ENCODE measurements around the gene ADCK1.
"Not testable (repeated sequence)": the region's sequence is repeated elsewhere in the genome, so short reads cannot be mapped to it uniquely, and the experiment has no call there.

ADCK1 gene

DNA sequence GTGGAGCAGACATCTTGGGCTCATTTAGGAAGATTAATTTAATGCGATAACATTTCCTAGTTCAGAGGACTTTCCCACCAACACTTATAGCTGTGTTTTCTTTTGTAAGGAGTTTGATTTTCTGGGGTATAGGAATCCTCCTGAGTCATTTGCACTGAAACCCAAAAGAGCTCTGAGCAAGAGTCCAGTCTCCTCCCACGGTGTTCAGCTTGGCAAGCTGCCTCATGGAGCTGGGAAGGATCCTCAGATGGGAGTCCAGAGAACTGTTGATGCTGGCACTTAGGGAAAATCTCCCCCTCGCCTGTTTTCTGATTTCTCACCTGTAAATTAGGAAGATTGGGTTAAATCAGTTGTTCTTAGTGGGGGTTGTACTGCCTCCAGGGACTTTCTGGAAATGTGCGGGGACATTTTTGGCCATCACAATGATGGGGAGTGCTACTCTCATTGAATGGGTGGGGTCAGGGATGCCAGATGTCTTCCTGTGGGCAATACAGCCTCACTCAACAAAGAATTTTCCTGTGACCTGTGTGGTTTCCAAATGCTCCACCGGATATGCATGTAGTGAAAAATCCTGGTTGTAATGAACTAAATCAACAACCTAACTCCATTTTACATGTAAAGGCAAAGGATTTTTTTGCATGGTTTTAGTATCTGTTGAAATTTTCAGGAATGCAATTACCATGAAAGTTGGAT, 150.6 kb downstream of the ADCK1 start:
- no peak for DNase-seq (ENCODE audit: low spot score)

DNA sequence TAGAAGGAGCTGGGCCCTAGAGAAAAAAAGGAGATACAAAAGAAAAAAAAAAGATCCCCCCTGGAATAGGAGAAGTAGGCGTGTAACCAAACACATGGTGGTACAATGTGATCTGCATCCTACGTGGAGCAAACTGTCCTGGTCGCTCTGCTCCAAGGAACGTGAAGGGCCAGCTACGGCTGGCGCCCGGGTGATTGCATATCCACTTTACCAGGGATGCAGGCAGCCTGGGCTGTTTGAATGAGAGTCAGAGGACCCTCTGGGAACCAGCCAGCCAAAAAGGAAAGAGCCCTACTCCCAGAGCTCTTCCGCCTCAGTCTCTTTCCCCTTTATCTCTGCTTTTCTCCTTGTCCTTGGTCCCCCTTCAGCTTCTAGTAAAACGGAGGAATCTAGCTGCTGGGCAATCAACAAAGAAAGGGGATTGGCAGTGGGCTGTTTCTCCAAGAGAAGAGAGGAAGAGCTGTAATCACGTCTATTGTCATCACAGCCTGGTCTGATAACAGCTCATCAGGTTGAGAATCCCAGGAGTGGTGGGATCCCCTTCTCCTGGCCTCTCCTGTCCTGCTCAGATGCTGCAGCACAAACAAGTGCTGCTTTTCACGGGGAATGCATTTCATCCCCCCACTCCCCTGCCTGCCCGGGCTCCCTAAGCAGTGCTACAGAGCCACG, 156.0 kb downstream of the ADCK1 start:
- DNase-seq (ENCODE audit: low spot score), result no peak

DNA sequence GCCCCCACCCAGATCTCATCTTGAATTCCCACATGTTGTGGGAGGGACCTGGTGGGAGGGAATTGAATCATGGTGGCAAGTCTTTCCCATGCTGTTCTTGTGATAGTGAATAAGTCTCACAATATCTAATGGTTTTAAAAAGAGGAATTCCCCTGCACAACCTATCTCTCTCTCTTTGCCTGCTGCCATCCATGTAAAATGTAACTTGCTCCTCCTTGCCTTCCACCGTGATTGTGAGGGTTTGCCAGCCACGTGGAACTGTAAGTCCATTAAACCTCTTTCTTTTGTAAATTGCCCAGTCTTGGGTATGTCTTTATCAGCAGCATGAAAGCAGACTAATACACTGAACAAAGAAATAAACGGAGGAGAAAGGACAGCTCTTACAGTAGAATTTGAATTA, 159.8 kb downstream of the ADCK1 start:
- not testable (repeated sequence) for DNase-seq (ENCODE audit: low spot score)

GRCh38 chr14:77961847-77962580, 162.1 kb downstream of the ADCK1 start:
- DNase-seq (ENCODE audit: low spot score), result no peak

DNA sequence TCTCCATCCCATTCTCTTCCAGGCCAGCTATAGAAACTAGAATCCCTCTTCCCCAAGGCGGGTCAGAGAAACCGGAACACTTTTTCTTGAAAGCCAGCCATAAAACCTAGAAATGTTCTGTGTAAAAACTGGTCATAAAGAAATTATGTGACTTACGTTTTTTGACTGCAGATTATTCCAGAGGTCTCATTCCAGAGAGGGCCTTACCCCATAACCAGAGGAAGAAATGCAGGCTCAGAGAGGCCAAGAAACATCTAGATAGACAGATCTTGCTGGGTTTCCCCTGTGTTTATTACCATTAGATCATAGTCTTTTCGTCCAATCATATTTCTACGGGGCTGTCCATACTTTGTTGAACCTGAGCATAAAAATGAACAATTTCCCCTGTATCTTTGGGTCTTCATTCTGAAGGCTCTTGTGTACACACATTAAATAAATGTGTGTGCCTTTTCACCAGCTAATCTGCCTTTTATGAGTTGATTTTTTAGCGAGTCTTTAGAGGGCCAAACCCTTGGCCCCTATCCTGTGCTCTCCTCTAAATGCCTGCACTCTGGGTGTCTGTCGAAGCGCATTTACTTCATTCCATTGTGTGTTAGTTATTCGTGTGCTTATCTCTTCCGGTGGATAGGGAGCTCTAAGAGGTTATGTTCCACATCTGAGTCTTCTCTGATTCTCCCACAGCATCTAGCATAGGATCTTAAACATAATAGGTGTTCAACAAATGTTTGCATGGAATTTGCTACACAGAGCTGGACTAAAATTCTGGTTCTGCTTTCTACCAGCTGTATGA, 163.0 kb downstream of the ADCK1 start:
- DNase-seq (ENCODE audit: low spot score), result no peak

DNA sequence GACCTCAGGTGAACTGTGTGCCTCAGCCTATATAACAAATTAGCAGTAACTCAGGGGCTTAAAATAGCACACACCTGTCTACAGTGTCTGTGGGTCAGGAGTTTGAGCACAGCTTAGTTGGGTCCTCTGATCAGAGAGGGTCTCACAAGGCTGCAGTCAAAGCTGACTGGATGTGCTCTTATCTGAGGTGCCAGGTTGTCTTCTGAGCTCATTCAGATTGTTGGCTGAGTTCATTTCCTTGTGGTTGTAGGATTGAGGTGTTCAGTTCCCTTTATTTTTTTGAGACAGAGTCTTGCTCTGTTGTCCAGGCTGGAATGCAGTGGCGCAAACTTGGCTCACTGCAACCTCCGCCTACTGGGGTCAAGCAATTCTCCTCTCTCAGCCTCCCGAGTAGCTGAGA, 164.7 kb downstream of the ADCK1 start:
- no peak for DNase-seq (ENCODE audit: low spot score)

GRCh38 chr14:77965050-77965449, 165.1 kb downstream of the ADCK1 start:
- no peak for DNase-seq (ENCODE audit: low spot score)

DNA sequence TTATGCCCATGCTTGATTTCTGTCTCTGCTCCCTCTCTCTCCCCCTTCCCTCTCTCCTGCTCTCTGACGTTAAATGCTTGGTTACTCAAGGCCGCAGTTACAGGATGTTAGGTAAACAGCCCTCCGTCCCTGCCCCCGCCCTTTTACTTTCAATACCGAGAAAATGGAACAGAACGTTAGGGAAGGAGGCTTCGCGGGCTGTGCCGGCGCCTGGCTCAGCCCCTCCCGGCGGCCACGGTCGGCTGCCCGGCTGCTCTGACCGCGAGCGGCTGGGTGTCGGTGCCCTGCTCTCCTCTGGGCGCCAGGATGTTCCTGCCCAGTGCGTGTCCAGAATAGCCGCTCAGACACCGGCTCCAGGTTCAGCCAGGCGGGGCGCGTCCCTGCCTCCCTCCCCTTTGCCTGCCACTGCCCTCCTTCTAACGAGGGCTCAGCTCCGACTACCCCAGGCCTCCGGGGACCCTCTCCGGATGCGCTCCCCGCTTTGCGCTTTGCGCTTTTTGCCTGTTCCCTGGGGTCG, 166.1 kb downstream of the ADCK1 start:
- DNase-seq (ENCODE audit: low spot score), result peak; percentile 33

- DNase-seq (ENCODE audit: low spot score), result no peak
These were observed 167.2 kb downstream of the ADCK1 start for GRCh38 chr14:77967110-77967509.

DNA sequence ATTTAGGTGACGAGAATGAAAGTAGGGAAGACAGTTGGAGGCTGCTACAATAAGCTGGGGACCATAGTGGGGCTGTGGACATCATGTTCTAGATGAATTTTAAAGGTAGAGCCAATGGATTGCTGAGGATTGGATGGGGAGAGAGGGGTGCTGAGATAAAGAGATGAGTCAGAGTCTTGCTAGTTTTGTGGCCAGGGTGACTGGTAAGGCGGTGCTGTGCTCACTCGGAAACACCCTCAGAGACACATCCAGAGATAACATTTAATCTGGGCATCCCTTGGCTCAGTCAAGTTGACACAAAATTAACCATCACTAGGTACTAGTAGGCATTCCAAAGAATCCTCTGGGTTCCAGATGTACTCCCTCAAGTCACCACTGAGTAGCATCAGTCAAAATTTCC, 170.7 kb downstream of the ADCK1 start:
- no peak for DNase-seq (ENCODE audit: low spot score)

- no peak for DNase-seq (ENCODE audit: low spot score)
These were observed 173.3 kb downstream of the ADCK1 start for GRCh38 chr14:77973246-77973645.

GRCh38 chr14:77976591-77976990, 176.7 kb downstream of the ADCK1 start:
- no peak for DNase-seq (ENCODE audit: low spot score)

GRCh38 chr14:77979171-77979570, 179.3 kb downstream of the ADCK1 start:
- DNase-seq (ENCODE audit: low spot score), result no peak

DNA sequence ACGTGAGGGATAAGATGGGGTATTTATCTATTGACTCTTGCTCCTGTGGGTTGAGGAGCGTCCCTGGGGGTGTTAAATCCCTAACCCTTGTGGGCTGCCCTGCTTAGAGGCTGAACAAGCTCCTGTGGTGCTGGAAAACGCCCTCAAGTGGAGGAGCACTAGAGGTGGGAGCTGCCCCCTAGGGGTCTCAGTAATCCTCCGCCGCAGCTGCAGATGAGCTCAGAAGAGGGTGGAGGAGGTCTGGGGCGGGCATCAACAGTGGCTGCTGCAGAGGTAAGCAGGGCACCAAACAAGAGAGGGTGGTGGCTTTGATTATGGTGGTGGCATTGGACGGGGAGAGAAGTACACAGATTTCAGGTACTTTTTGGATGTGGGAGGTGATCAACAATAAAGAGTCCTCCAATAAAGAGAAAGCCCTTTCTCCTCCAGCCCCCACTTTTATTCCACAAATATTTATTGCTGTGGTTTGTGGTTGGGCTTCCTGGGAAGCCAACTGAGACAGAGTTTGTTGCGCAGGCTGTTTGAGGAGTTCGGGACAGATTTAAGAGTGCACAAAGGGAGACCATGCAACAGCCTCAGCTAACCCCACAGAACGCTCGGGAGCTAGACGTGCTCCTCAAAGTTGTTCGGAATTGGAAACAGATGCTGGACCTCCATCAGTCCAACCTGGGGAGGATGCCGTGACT, 179.9 kb downstream of the ADCK1 start:
- peak; percentile 22 for DNase-seq (ENCODE audit: low spot score)

- no peak for DNase-seq (ENCODE audit: low spot score)
These were observed 180.8 kb downstream of the ADCK1 start for GRCh38 chr14:77980475-77981321.

Measured in AG08395 (cell line).